Nephron (organoid): ENCODE data around the gene FGD5.

Source experiments
- H3K27ac Mint-ChIP-seq, 3 experiments: 2 replicates each; pipeline ENCODE4 v1.8.0; 2020; ENCODE audit warnings: mixed read lengths in 3 of 3, mild to moderate bottlenecking in 2 of 3, moderate library complexity in 1 of 3
- H3K27me3 Mint-ChIP-seq: 2 replicates; pipeline ENCODE4 v1.8.0; 2021; ENCODE audit warnings: low read depth, mild to moderate bottlenecking, moderate library complexity, mixed read lengths
- H3K36me3 Mint-ChIP-seq: 2 replicates; pipeline ENCODE4 v1.8.0; 2020; ENCODE audit warnings: low read depth, mixed read lengths
- H3K4me1 Mint-ChIP-seq: 2 replicates; pipeline ENCODE4 v1.8.0; 2020; ENCODE audit warnings: mixed read lengths
- H3K4me3 Mint-ChIP-seq, 3 experiments: 2 replicates each; pipeline ENCODE4 v1.8.0; 2020; ENCODE audit warnings: mild to moderate bottlenecking in 3 of 3, mixed read lengths in 3 of 3, moderate library complexity in 2 of 3
- H3K9me3 Mint-ChIP-seq: 2 replicates; pipeline ENCODE4 v1.8.0; 2020; ENCODE audit warnings: mixed read lengths
- TF ChIP-seq, protein P1 (sequence below), 3 experiments: fragments of 200-600 bp; sonication (generic); IDR thresholded peaks; one replicate each; pipeline ENCODE4 v1.5.0; 2021; ENCODE audit warnings: antibody characterized with exemption in 3 of 3; ENCODE audit not compliant: unreplicated experiment in 3 of 3

FGD5 gene

DNA sequence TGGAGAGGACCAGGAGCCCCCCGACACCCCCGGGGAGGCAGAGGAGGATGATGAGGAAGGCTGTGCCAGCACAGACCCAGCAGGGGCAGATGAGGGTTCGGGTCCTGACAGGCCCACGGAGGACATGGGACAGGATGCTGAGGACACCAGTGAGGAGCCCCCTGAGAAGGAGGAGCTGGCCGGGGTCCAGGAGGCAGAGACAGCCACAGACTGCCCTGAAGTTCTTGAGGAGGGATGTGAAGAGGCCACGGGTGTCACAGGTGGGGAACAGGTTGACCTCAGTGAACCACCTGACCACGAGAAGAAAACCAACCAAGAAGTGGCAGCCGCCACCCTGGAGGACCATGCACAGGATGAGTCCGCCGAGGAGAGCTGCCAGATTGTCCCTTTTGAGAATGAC is 909 bp downstream of the FGD5 start:
- TF ChIP-seq, protein P1, sequence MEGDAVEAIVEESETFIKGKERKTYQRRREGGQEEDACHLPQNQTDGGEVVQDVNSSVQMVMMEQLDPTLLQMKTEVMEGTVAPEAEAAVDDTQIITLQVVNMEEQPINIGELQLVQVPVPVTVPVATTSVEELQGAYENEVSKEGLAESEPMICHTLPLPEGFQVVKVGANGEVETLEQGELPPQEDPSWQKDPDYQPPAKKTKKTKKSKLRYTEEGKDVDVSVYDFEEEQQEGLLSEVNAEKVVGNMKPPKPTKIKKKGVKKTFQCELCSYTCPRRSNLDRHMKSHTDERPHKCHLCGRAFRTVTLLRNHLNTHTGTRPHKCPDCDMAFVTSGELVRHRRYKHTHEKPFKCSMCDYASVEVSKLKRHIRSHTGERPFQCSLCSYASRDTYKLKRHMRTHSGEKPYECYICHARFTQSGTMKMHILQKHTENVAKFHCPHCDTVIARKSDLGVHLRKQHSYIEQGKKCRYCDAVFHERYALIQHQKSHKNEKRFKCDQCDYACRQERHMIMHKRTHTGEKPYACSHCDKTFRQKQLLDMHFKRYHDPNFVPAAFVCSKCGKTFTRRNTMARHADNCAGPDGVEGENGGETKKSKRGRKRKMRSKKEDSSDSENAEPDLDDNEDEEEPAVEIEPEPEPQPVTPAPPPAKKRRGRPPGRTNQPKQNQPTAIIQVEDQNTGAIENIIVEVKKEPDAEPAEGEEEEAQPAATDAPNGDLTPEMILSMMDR (IDR thresholded peaks at IDR 0.05; ENCODE audit: unreplicated experiment in 3 of 3) = no peak
- peaks cover 52% of the 10 kb centered on the region for H3K27me3 Mint-ChIP-seq

DNA sequence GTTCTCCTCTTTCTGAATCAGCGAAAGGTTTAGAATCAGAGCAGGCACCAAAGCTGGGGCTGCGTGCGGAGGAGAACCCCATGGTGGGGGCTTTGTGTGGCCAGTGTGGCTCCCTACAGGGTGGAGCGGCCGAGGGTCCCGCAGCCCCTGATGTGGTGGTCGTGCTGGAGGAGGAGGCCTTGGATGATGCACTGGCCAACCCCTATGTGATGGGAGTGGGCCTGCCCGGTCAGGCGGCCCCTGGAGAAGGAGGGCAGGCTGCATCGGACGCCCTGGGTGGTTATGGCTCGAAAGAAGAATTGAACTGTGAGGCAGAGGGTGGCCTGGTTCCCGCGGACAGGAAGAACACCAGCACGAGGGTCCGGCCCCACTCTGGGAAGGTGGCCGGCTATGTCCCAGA is 1.4 kb downstream of the FGD5 start:
- H3K4me3 Mint-ChIP-seq = no peak overlapping the region
- no peak overlapping the region for H3K27ac Mint-ChIP-seq
- H3K9me3 Mint-ChIP-seq = no peaks in the 10 kb centered on the region
- peaks cover 52% of the 10 kb centered on the region for H3K27me3 Mint-ChIP-seq
- peaks cover 4% of the 10 kb centered on the region for H3K36me3 Mint-ChIP-seq
- peaks cover 15% of the 10 kb centered on the region for H3K4me1 Mint-ChIP-seq
- TF ChIP-seq, protein P1 (IDR thresholded peaks at IDR 0.05; ENCODE audit: unreplicated experiment in 3 of 3) = no peak

More for the DNA sequence above, 909 bp downstream of the FGD5 start:
- H3K36me3 Mint-ChIP-seq = peaks cover 4% of the 10 kb centered on the region
- peaks cover 20% of the 10 kb centered on the region for H3K4me1 Mint-ChIP-seq
- no peak overlapping the region for H3K27ac Mint-ChIP-seq
- no peaks in the 10 kb centered on the region for H3K9me3 Mint-ChIP-seq
- no peak overlapping the region for H3K4me3 Mint-ChIP-seq

DNA sequence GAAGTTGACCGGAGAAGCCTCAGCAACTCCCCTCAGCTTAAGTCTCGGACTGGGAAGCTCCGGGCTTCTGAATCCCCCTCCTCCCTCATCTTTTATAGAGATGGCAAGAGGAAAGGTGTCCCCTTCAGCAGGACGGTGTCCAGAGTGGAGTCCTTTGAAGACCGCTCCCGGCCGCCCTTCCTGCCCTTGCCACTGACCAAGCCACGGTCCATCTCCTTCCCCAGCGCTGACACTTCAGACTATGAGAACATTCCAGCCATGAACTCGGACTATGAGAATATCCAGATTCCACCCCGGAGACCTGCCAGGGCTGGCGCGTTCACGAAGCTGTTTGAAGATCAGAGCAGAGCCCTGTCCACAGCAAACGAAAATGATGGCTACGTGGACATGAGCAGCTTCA is 2.4 kb downstream of the FGD5 start:
- Mint-ChIP-seq H3K27ac (no peak overlapping the region), H3K9me3 (no peaks in the 10 kb centered on the region), H3K27me3 (peaks cover 58% of the 10 kb centered on the region), H3K4me3 (no peak overlapping the region), H3K4me1 (peaks cover 14% of the 10 kb centered on the region), H3K36me3 (peaks cover 4% of the 10 kb centered on the region)
- TF ChIP-seq, protein P1 (IDR thresholded peaks at IDR 0.05; ENCODE audit: unreplicated experiment in 3 of 3) = no peak

DNA sequence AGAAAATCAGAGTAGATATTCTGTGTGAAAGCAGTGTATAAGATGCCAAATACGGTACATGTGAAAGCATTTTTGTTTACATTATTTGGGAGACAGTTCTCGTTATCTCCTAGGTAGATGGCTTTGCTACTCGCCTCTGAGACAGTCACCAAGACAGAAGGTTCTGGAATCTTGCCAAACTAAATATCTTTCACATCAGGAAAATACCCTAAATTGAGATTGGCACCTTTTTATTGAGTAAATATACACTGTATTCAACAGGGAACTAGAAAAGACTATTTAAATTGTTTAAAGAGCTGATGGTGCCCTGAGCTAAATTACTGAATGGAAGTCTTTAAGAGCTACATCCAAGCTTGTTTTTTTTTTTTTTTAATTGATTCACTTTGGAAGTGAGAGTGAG is 3.4 kb downstream of the FGD5 start:
- Mint-ChIP-seq H3K36me3 (peaks cover 4% of the 10 kb centered on the region), H3K27me3 (peaks cover 58% of the 10 kb centered on the region), H3K27ac (no peak overlapping the region), H3K4me3 (no peak overlapping the region), H3K4me1 (peaks cover 14% of the 10 kb centered on the region), H3K9me3 (no peaks in the 10 kb centered on the region)
- TF ChIP-seq, protein P1 (IDR thresholded peaks at IDR 0.05; ENCODE audit: unreplicated experiment in 3 of 3) = no peak

DNA sequence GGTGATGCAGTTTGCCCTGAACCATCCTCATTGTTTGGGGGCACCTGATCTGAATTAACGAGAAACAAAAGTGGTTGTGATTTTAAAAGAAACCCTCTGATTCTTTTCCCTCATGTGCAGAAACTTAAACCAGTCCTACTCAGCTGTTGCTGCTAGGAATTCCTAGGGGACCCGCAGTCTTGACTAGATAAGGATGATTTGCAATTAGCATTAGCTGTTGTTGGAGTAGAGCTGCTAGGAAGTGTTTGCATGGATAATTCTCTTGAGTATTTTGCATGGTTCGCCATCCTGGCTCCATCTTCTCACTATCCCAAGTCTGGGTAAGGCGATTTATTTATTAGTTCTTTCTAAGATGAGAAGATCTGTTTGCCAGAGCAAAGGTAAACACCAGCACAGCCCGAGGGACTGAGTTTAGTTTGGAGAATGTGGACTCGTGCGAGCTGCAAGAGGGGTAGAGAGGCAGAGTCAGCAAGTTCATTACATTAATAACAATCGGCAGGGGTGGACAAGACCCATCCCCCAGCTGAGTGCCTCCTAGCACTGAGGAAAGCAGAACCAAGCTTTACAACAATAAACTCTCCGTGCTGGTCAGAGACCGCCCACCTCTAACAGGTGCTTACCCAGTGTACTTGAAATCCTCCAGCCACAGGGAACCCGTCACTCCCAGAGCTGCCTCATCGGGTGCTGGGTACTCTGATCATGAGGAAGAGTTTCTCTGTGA is 4.1 kb downstream of the FGD5 start:
- Mint-ChIP-seq H3K4me1 (peaks cover 17% of the 10 kb centered on the region), H3K27me3 (peaks cover 51% of the 10 kb centered on the region), H3K4me3 (peak overlapping the region; percentile 10 to 41 (median 23)), H3K9me3 (no peaks in the 10 kb centered on the region), H3K36me3 (peaks cover 4% of the 10 kb centered on the region), H3K27ac (peak overlapping the region; percentile 11 to 56 (median 31))
- TF ChIP-seq, protein P1 (IDR thresholded peaks at IDR 0.05; ENCODE audit: unreplicated experiment in 3 of 3) = no peak

DNA sequence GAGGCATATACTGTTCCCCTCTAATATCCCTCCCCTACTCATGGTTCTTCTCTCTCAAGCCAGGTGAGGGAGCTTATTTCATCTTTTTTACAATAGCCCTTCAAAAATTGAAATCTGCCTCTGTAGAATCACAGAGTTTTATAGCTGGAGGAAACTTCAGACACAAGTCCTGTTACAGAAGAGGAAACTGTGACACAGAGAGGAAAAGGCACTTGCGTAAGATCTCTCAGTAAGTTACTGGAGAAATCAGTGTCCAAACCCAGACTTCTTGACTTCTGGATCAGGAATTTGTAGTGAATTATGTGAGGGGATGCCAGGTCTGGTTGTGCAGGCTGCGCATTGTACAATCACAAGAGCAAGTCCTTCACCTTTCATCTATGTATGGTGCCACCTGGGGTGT is 4.6 kb downstream of the FGD5 start:
- Mint-ChIP-seq H3K9me3 (no peaks in the 10 kb centered on the region), H3K36me3 (peaks cover 4% of the 10 kb centered on the region), H3K27ac (peak overlapping the region in 1 of 3 experiments; percentile 11), H3K4me3 (no peak overlapping the region), H3K4me1 (peaks cover 19% of the 10 kb centered on the region), H3K27me3 (peaks cover 50% of the 10 kb centered on the region)
- TF ChIP-seq, protein P1 (IDR thresholded peaks at IDR 0.05; ENCODE audit: unreplicated experiment in 3 of 3) = no peak
